ENCODE results near the gene FN1. TPM values are rescaled to one million over a fixed set of nuclear protein-coding genes. Genes with fewer than 3 reads are reported as not detected.
"Not testable (repeated sequence)": the region's sequence is repeated elsewhere in the genome, so short reads cannot be mapped to it uniquely, and the experiment has no call there.

FN1 gene
- total RNA-seq, 2 donors from 2014 or later, result 0.60 to 1.2 TPM

DNA sequence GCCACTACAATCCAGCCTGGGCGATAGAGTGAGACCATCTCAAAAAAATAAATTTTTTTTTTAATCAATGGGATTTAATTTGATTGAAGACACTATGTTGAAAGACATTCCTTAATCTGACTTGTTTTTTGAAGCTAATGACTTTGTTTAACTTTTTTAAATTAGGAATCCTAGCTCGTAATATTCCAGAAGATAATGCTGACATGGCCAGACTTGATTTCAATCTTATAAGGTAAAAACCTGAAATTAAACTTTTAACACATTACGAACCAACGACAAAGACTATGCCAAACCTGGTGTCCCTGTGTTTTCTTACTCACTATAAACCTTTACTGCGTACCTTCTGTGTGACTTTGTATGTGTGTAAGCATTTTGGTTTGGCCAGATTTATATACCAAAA is 116.4 kb downstream of the FN1 start:
- Mint-ChIP-seq H3K4me3 (no peak overlapping the region), H3K9me3 (no peaks in the 10 kb centered on the region), H3K4me1 (ENCODE audit: low read depth) (peaks cover 40% of the 10 kb centered on the region), H3K27ac (no peak overlapping the region), H3K36me3 (ENCODE audit: insufficient read depth in 2 of 2) (peaks cover 13 to 33% of the 10 kb centered on the region in 2 donors), H3K27me3 (ENCODE audit: low read depth) (no peaks in the 10 kb centered on the region)
- no peak for ATAC-seq (replicated peaks in 1 of 2)
- DNase-seq, result no peak

DNA sequence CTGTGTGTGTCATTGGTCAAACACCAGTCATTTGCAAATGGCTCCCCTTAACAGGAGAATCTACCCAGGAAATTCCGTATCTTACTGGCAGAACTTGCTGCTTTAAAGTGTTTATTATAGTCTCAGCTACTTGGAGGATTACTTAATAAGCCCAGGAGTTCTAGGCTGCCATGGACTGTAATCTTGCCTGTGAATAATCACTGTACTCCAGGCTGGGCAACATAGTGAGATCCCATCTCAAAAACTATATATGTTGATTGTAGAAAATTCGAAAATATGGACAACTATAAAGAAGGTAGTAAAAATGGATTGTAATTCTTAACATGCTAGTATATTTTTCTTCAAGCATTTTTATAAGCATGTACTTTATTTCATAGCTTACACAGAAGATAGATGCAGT is 119.5 kb downstream of the FN1 start:
- DNase-seq (no peak), ATAC-seq (replicated peaks in 1 of 2) (no peak)
- H3K27me3 Mint-ChIP-seq (ENCODE audit: low read depth), result no peaks in the 10 kb centered on the region
- peaks cover 14 to 32% of the 10 kb centered on the region in 2 donors for H3K36me3 Mint-ChIP-seq (ENCODE audit: insufficient read depth in 2 of 2)
- H3K9me3 Mint-ChIP-seq, result no peaks in the 10 kb centered on the region
- peak overlapping the region; percentile 89 for H3K27ac Mint-ChIP-seq
- peaks cover 40% of the 10 kb centered on the region for H3K4me1 Mint-ChIP-seq (ENCODE audit: low read depth)
- H3K4me3 Mint-ChIP-seq, result peak overlapping the region in 1 of 2 donors; percentile 49

- peaks cover 35% of the 10 kb centered on the region for H3K4me1 Mint-ChIP-seq (ENCODE audit: low read depth)
- H3K27ac Mint-ChIP-seq, result peak overlapping the region; percentile 93
- H3K9me3 Mint-ChIP-seq, result no peaks in the 10 kb centered on the region
These were observed 120.6 kb downstream of the FN1 start for GRCh38 chr2:215315301-215315700.

DNA sequence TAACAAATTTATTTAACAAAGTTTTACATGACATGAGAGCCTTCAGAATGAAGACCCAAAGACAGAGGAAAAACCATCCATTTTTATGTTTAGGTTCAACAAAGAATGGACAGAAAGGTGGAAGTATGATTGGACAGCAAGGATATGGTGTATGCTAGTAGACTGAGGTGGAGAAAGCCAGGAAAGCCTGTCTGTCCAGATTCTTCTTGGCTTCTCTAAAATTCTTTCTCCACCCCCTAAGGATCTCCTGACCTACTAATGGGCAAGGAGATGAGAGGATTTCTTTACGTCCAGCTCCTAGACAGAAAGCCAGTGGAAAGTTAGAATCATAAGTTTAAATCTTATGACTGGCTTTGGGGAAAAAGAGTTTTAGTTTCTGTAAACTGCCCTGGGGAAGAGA is 121.0 kb downstream of the FN1 start:
- ATAC-seq (replicated peaks in 1 of 2), result no peak
- peak overlapping the region; percentile 17 to 47 for H3K4me3 Mint-ChIP-seq
- peaks cover 39% of the 10 kb centered on the region for H3K4me1 Mint-ChIP-seq (ENCODE audit: low read depth)
- no peaks in the 10 kb centered on the region for H3K9me3 Mint-ChIP-seq
- no peaks in the 10 kb centered on the region for H3K27me3 Mint-ChIP-seq (ENCODE audit: low read depth)
- no peak for DNase-seq
- peak overlapping the region; percentile 93 for H3K27ac Mint-ChIP-seq
- H3K36me3 Mint-ChIP-seq (ENCODE audit: insufficient read depth in 2 of 2), result peaks cover 7 to 22% of the 10 kb centered on the region in 2 donors

More at GRCh38 chr2:215315301-215315700, 120.6 kb downstream of the FN1 start:
- Mint-ChIP-seq H3K36me3 (ENCODE audit: insufficient read depth in 2 of 2) (peaks cover 8 to 26% of the 10 kb centered on the region in 2 donors), H3K27me3 (ENCODE audit: low read depth) (no peaks in the 10 kb centered on the region), H3K4me3 (peak overlapping the region; percentile 17 to 47)
- no peak for ATAC-seq (replicated peaks in 1 of 2)
- no peak for DNase-seq

- peak overlapping the region; percentile 91 to 96 for H3K4me3 Mint-ChIP-seq
- no peaks in the 10 kb centered on the region for H3K9me3 Mint-ChIP-seq
- ATAC-seq (replicated peaks in 1 of 2) (no peak), DNase-seq (no peak)
- peak overlapping the region; percentile 93 for H3K27ac Mint-ChIP-seq
- H3K36me3 Mint-ChIP-seq (ENCODE audit: insufficient read depth in 2 of 2), result peaks cover 7 to 18% of the 10 kb centered on the region in 2 donors
- H3K27me3 Mint-ChIP-seq (ENCODE audit: low read depth), result no peaks in the 10 kb centered on the region
- peaks cover 42% of the 10 kb centered on the region for H3K4me1 Mint-ChIP-seq (ENCODE audit: low read depth)
These were observed 122.6 kb downstream of the FN1 start for GRCh38 chr2:215313255-215313613.

- Mint-ChIP-seq H3K9me3 (no peaks in the 10 kb centered on the region), H3K27ac (peak within 1 kb of the TSS; percentile 93), H3K4me1 (ENCODE audit: low read depth) (peaks cover 42% of the 10 kb centered on the region), H3K4me3 (peak within 1 kb of the TSS; percentile 91 to 96), H3K36me3 (ENCODE audit: insufficient read depth in 2 of 2) (peaks cover 6 to 13% of the 10 kb centered on the region in 2 donors), H3K27me3 (ENCODE audit: low read depth) (no peaks in the 10 kb centered on the region)
- ATAC-seq (replicated peaks in 1 of 2), result peak; percentile 99
- peak; percentile 93 to 94 for DNase-seq
These were observed 124.1 kb downstream of the FN1 start, which contains the start of gene ATIC for GRCh38 chr2:215311625-215312396. Gene ATIC, plus strand, starts transcription at chr2:215312059. Its CDS starts 84 bp downstream, at chr2:215312143.

DNA sequence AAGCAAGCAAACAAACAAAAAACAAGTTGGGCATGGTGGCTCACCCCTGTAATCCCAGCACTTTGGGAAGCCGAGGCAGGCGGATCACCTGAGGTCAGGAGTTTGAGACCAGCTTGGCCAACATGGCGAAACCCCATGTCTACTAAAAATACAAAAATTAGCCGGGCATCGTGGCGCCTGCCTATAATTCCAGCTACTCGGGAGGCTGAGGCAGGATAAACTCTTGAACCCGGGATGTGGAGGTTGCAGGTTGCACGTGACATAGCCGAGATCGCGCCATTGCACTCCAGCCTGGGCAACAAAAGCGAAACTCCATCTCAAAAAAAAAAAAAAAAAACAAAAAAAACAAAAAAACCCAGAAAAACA is 124.6 kb downstream of the FN1 start:
- H3K27me3 Mint-ChIP-seq (ENCODE audit: low read depth); DNase-seq; H3K9me3 Mint-ChIP-seq: not testable (repeated sequence)
- ATAC-seq (replicated peaks in 1 of 2), result peak in 1 of 2 donors; percentile 12
- Mint-ChIP-seq H3K4me1 (ENCODE audit: low read depth) (peaks cover 40% of the 10 kb centered on the region), H3K27ac (peak overlapping the region; percentile 82), H3K36me3 (ENCODE audit: insufficient read depth in 2 of 2) (peaks cover 6 to 13% of the 10 kb centered on the region in 2 donors), H3K4me3 (peak overlapping the region; percentile 91 to 96)

Other genes starting within 250 kb of the FN1 start
- 100 to 1,000 TPM; 189 to 237 TPM for gene ATIC, start 124.0 kb downstream of the FN1 start, total RNA-seq